Dermis blood vessel endothelial cell (primary cell): ENCODE results near the gene DESI2. TPM values are rescaled to one million over a fixed set of nuclear protein-coding genes. Genes with fewer than 3 reads are reported as not detected.

Experiments
- total RNA-seq: library from RNA; depleted of rRNA; stranded (reverse); fragments of >200 nt; gene quantifications from 2 replicates; pipeline ENCODE4 v1.2.3, GENCODE V29; 2014

The DESI2 gene
- total RNA-seq, 1 donor from 2014 or later: 57.5 TPM

Other genes starting within 250 kb of the DESI2 start
- 92.1 and 124 TPM in 2 replicates for gene ADSS2, start 201.2 kb upstream of the DESI2 start, total RNA-seq
- 0.42 and 1.4 TPM in 2 replicates for gene CATSPERE, start 191.9 kb upstream of the DESI2 start, total RNA-seq
- gene COX20, start 182.5 kb downstream of the DESI2 start, total RNA-seq: 16.8 and 33.0 TPM in 2 replicates
- 395 and 520 TPM in 2 replicates for gene HNRNPU, start 211.4 kb downstream of the DESI2 start, total RNA-seq